ENCODE results near the gene GATAD2A.

GRCh38 chr19:19407633-19407930 lies 2.1 kb downstream of the GATAD2A start:
- TF ChIP-seq POLR2A (IDR thresholded peaks at IDR 0.05) (no peak), CTCF (IDR thresholded peaks at IDR 0.05) (no peak)
